ENCODE results near the gene DCST2. TPM values are rescaled to one million over a fixed set of nuclear protein-coding genes. Genes with fewer than 3 reads are reported as not detected.

Gene DCST2
- total RNA-seq, 5 donors from 2014 or later (not counting 1 experiment from before 2014, with no cell fraction given): 1.1 to 2.6 (median 1.6) TPM

DNA sequence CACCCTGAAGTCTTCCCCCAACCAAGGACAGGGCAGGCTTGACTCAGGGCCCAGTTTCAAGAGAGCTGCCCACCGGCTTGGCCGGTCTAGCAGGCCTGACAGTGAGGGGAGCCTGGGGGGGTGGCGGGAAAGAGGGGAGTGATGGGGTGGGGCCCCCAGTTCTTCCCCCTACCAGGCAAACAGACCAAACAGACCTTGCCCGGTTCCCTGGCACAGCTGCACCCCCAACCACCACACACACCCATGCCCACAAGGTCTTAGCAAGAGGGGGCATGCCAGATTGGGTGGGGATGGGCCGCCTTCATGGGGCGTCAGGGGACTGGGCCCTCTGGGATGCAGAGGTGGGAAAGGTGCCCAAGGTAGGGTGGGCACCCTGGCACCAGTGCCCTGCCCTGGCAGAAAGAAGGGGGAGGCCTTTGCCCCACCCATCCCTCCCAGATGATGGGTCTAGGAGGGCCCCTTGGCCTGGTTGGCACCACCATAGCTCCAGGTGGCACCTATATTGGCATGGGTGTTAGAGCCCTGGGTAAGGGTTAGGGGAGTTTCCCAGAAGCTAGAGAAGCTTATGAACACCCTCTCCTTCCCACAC is 22.1 kb downstream of the DCST2 start:
- no peaks in the 10 kb centered on the region for H3K27me3 ChIP-seq (replicated peaks in 1 of 2; ENCODE audit: control insufficient read depth in 2 of 2, extremely low read depth in 1 of 2, insufficient read depth in 2 of 2, low read length in 1 of 2)
- peak overlapping the region; percentile 80 for H3K27ac ChIP-seq (ENCODE audit: low read length)
- peaks cover 41 to 99% of the 10 kb centered on the region in 2 experiments for H3K4me1 ChIP-seq (ENCODE audit: control insufficient read depth in 1 of 2, extremely low read depth in 1 of 2, insufficient read depth in 2 of 2, low read length in 2 of 2)
- 80% methylated on average over 1 of the region's 6 CpGs for WGBS (ENCODE audit: insufficient coverage)
- peak overlapping the region; percentile 54 to 71 for H3K4me3 ChIP-seq (ENCODE audit: control insufficient read depth in 1 of 2, extremely low read depth in 1 of 2, low read length in 1 of 2)
- Mint-ChIP-seq H3K36me3 (peaks cover 3% of the 10 kb centered on the region), H3K9me3 (no peaks in the 10 kb centered on the region), H3K4me3 (peak overlapping the region; percentile 45 to 89 (median 46)), H3K27me3 (no peaks in the 10 kb centered on the region), H3K4me1 (peaks cover 73 to 89% (median 83%) of the 10 kb centered on the region in 3 donors), H3K27ac (peak overlapping the region; percentile 91 to 95)
- POLR2A ChIA-PET: interaction anchor here in 1 of 2 donors (0.5 to 0.6 kb wide), 4 partner anchors 9 to 1357 kb away, joined by 3 to 7 read pairs (median 6); partner anchors contain the start of gene ZBTB7B
- CTCF ChIA-PET: interaction anchor here in 1 of 2 donors (0.6 to 1.2 kb wide), 3 partner anchors 36 to 1360 kb away, joined by 3 to 4 read pairs (median 3); no protein-coding TSS in a partner anchor
- peaks cover 4 to 23% of the 10 kb centered on the region in 2 donors for H3K36me3 ChIP-seq (ENCODE audit: control insufficient read depth in 2 of 2, extremely low read depth in 1 of 2, insufficient read depth in 1 of 2, low read length in 1 of 2)
- no peak for DNase-seq
- peak in 1 of 4 experiments; percentile 17 for ATAC-seq (replicated peaks in 1 of 4)
- no peaks in the 10 kb centered on the region for H3K9me3 ChIP-seq

DNA sequence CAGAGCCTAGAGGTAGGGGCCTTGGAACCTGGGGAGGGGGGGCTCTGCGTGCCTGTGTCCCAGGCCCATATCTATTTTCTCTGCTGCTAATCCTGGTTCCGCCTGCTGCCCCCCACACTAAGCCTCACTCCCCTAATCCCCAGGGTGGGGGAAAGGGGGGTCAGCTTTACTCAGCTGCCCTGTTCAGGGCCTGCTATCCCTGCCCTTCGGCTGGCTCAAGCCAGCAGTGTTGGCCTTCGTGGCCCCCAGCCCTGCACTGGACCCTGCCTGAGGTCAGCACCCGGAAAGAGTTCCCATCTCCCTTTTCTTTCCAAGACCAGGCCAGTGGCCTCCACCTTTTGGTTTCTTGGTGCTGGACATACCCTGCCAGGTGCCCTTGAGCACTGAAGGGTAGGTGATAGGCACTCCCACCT is 22.6 kb downstream of the DCST2 start:
- Histone ChIP-seq H3K27ac (ENCODE audit: low read length) (peak overlapping the region; percentile 80), H3K9me3 (no peaks in the 10 kb centered on the region), H3K4me3 (ENCODE audit: control insufficient read depth in 1 of 2, extremely low read depth in 1 of 2, low read length in 1 of 2) (peak overlapping the region; percentile 54 to 71), H3K4me1 (ENCODE audit: control insufficient read depth in 1 of 2, extremely low read depth in 1 of 2, insufficient read depth in 2 of 2, low read length in 2 of 2) (peaks cover 41 to 99% of the 10 kb centered on the region in 2 experiments), H3K36me3 (ENCODE audit: control insufficient read depth in 2 of 2, extremely low read depth in 1 of 2, insufficient read depth in 1 of 2, low read length in 1 of 2) (peaks cover 4 to 18% of the 10 kb centered on the region in 2 donors), H3K27me3 (replicated peaks in 1 of 2; ENCODE audit: control insufficient read depth in 2 of 2, extremely low read depth in 1 of 2, insufficient read depth in 2 of 2, low read length in 1 of 2) (no peaks in the 10 kb centered on the region)
- ATAC-seq (replicated peaks in 1 of 4) (no peak), DNase-seq (no peak)
- Mint-ChIP-seq H3K9me3 (no peaks in the 10 kb centered on the region), H3K4me3 (peak overlapping the region; percentile 45 to 89 (median 46)), H3K27ac (peak overlapping the region; percentile 91 to 95), H3K4me1 (peaks cover 73 to 89% (median 83%) of the 10 kb centered on the region in 3 donors), H3K36me3 (peaks cover 3% of the 10 kb centered on the region), H3K27me3 (no peaks in the 10 kb centered on the region)
- WGBS (ENCODE audit: insufficient coverage): 81% methylated on average over 3 of the region's 5 CpGs
- POLR2A ChIA-PET: interaction anchor here in 1 of 2 donors (0.5 kb wide), 1 partner anchor 1356 kb away, joined by 7 read pairs; no protein-coding TSS in a partner anchor
- CTCF ChIA-PET: interaction anchor here in 1 of 2 donors (1.2 kb wide), 1 partner anchor 74 kb away, joined by 3 read pairs; no protein-coding TSS in a partner anchor

DNA sequence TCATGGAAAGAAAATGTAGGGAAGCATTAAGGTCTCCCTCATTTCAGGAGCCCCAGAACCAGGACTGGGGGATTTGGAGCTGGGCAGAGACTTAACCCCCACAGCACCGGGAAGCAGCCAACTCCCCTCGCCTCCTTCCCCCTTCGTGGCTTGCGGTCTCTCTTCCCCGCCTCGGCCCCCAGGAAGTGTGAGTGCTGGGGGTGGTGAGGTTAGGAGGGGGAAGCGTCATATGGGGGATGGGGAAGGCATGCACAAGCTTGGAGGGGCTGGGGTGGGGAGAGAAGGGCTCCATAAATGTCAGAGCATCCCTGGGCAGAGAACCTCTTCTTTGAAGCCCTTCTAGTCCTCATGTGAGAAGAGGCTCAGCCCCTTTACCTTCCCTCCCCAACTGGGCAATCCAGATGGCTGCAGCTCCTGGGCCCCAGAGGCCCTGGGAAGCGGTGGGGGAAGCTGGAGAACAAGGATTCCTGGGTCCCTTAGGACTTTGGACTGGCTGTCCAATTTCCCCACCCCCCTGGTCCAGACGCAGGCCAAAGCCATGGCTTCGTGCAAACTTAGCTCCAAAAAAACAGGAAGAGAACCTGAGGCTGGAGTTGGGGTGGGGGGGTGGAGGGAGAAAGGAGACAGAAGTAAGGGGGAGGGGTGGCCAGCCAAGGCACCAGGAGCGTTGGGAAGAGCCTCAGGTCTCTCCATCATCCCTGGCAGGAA is 23.2 kb downstream of the DCST2 start:
- ChIA-PET CTCF (interaction anchor here (0.6 to 1.2 kb wide), 5 partner anchors 10 to 75 kb away, joined by 3 to 5 read pairs (median 3); no protein-coding TSS in a partner anchor), POLR2A (interaction anchor here in 1 of 2 donors (0.7 kb wide), 1 partner anchor 20 kb away, joined by 3 read pairs; no protein-coding TSS in a partner anchor)
- Histone ChIP-seq H3K27ac (ENCODE audit: low read length) (peak overlapping the region; percentile 80), H3K27me3 (replicated peaks in 1 of 2; ENCODE audit: control insufficient read depth in 2 of 2, extremely low read depth in 1 of 2, insufficient read depth in 2 of 2, low read length in 1 of 2) (no peaks in the 10 kb centered on the region), H3K9me3 (no peaks in the 10 kb centered on the region), H3K4me3 (ENCODE audit: control insufficient read depth in 1 of 2, extremely low read depth in 1 of 2, low read length in 1 of 2) (peak overlapping the region; percentile 62 to 71), H3K36me3 (ENCODE audit: control insufficient read depth in 2 of 2, extremely low read depth in 1 of 2, insufficient read depth in 1 of 2, low read length in 1 of 2) (peaks cover 1 to 12% of the 10 kb centered on the region in 2 donors), H3K4me1 (ENCODE audit: control insufficient read depth in 1 of 2, extremely low read depth in 1 of 2, insufficient read depth in 2 of 2, low read length in 2 of 2) (peaks cover 37 to 99% of the 10 kb centered on the region in 2 experiments)
- ATAC-seq (replicated peaks in 1 of 4) (peak in 2 of 4 experiments; percentile 9 to 21), DNase-seq (peak in 1 of 35 experiments; percentile 16)
- Mint-ChIP-seq H3K9me3 (no peaks in the 10 kb centered on the region), H3K36me3 (no peaks in the 10 kb centered on the region), H3K27me3 (no peaks in the 10 kb centered on the region), H3K4me1 (peaks cover 73 to 89% (median 83%) of the 10 kb centered on the region in 3 donors), H3K27ac (peak overlapping the region; percentile 91 to 95), H3K4me3 (peak overlapping the region; percentile 74 to 89 (median 83))
- WGBS (ENCODE audit: insufficient coverage): 35% methylated on average over 2 of the region's 11 CpGs

DNA sequence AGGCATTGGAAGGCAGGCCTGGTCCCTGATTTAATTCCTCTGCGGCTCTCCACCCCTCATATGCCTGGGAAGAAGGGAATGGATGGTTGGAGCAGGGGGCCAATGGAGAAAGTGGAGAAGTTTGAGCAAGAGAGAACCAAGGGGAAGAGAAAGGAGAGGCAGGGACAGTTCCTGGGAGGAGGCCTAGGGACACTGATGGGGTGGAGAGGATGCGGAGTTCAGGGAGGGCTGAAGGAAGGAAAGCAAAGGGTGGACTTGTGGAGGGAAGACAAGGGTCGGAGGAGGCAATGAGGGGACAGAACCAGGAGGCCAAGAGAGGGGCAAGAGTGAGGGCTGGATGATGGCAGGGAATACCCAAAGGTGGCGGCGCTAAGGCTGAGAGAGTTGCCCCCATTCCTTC is 23.8 kb downstream of the DCST2 start:
- peaks cover 0 to 6% of the 10 kb centered on the region in 2 donors for H3K36me3 ChIP-seq (ENCODE audit: control insufficient read depth in 2 of 2, extremely low read depth in 1 of 2, insufficient read depth in 1 of 2, low read length in 1 of 2)
- H3K36me3 Mint-ChIP-seq: no peaks in the 10 kb centered on the region
- no peaks in the 10 kb centered on the region for H3K9me3 ChIP-seq
- CTCF ChIA-PET: no interaction called here
- no peaks in the 10 kb centered on the region for H3K9me3 Mint-ChIP-seq
- peak overlapping the region; percentile 80 for H3K27ac ChIP-seq (ENCODE audit: low read length)
- ATAC-seq (replicated peaks in 1 of 4) (no peak), DNase-seq (no peak)
- H3K4me1 Mint-ChIP-seq: peaks cover 78 to 90% (median 84%) of the 10 kb centered on the region in 3 donors
- POLR2A ChIA-PET: no interaction called here
- WGBS (ENCODE audit: insufficient coverage): 26% methylated on average over 2 of the region's 5 CpGs
- peak overlapping the region; percentile 91 to 95 for H3K27ac Mint-ChIP-seq
- peaks cover 39 to 99% of the 10 kb centered on the region in 2 experiments for H3K4me1 ChIP-seq (ENCODE audit: control insufficient read depth in 1 of 2, extremely low read depth in 1 of 2, insufficient read depth in 2 of 2, low read length in 2 of 2)
- peak overlapping the region; percentile 62 to 71 for H3K4me3 ChIP-seq (ENCODE audit: control insufficient read depth in 1 of 2, extremely low read depth in 1 of 2, low read length in 1 of 2)
- no peaks in the 10 kb centered on the region for H3K27me3 ChIP-seq (replicated peaks in 1 of 2; ENCODE audit: control insufficient read depth in 2 of 2, extremely low read depth in 1 of 2, insufficient read depth in 2 of 2, low read length in 1 of 2)
- no peaks in the 10 kb centered on the region for H3K27me3 Mint-ChIP-seq
- peak overlapping the region; percentile 74 to 89 (median 83) for H3K4me3 Mint-ChIP-seq

DNA sequence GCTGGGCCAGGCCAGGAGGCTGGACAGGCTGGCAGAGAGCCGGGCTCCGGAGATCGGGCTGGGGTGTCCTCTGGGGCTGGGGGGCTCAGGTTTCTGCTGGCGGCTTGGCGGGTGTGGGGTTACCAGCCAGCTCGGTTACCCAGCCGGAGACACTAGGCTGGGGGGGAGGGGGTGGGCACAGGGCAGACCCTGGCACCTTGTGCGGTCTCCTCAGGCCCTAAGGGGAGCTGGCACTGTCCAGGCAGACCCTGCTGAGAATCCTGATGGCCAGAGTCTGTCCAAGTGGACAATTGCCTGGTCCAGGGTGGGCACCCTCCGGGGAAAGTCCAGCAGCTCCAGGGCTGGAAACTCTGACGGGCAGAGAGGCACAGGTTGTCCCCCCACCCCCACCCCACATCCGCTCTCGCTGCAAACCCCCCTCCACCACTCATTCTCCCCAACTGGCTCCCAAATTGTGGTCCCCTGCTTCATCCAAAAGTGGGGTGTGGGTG is 24.3 kb downstream of the DCST2 start:
- Mint-ChIP-seq H3K4me1 (peaks cover 80 to 91% (median 85%) of the 10 kb centered on the region in 3 donors), H3K27ac (peak overlapping the region; percentile 91 to 95)
- POLR2A ChIA-PET: interaction anchor here in 1 of 2 donors (0.6 kb wide), 1 partner anchor 48 kb away, joined by 4 read pairs; no protein-coding TSS in a partner anchor

More for the DNA sequence above, 24.3 kb downstream of the DCST2 start:
- 36% methylated on average over 9 of the region's 12 CpGs for WGBS (ENCODE audit: insufficient coverage)
- H3K4me3 Mint-ChIP-seq: peak overlapping the region; percentile 74 to 89 (median 83)
- DNase-seq (no peak), ATAC-seq (replicated peaks in 1 of 4) (no peak)
- no peaks in the 10 kb centered on the region for H3K36me3 Mint-ChIP-seq
- CTCF ChIA-PET: interaction anchor here in 1 of 2 donors (0.6 kb wide), 1 partner anchor 404 kb away, joined by 3 read pairs; no protein-coding TSS in a partner anchor
- H3K27me3 ChIP-seq (replicated peaks in 1 of 2; ENCODE audit: control insufficient read depth in 2 of 2, extremely low read depth in 1 of 2, insufficient read depth in 2 of 2, low read length in 1 of 2): no peaks in the 10 kb centered on the region
- peaks cover 0 to 1% of the 10 kb centered on the region in 2 donors for H3K36me3 ChIP-seq (ENCODE audit: control insufficient read depth in 2 of 2, extremely low read depth in 1 of 2, insufficient read depth in 1 of 2, low read length in 1 of 2)
- H3K27ac ChIP-seq (ENCODE audit: low read length): peak overlapping the region; percentile 80
- H3K27me3 Mint-ChIP-seq: no peaks in the 10 kb centered on the region
- H3K4me3 ChIP-seq (ENCODE audit: control insufficient read depth in 1 of 2, extremely low read depth in 1 of 2, low read length in 1 of 2): peak overlapping the region; percentile 62 to 71
- H3K4me1 ChIP-seq (ENCODE audit: control insufficient read depth in 1 of 2, extremely low read depth in 1 of 2, insufficient read depth in 2 of 2, low read length in 2 of 2): peaks cover 41 to 99% of the 10 kb centered on the region in 2 experiments
- H3K9me3 Mint-ChIP-seq: no peaks in the 10 kb centered on the region
- no peaks in the 10 kb centered on the region for H3K9me3 ChIP-seq

Measured in T-cell (primary cell).